Spleen (tissue), 11 donors: ENCODE measurements around the gene SPNS2. TPM values are rescaled to one million over a fixed set of nuclear protein-coding genes. Genes with fewer than 3 reads are reported as not detected.

ENCODE experiments used
- DNase-seq: peaks from one replicate; pipeline ENCODE4 v3.0.0-alpha.2; 2020
- H3K27ac ChIP-seq, 8 donors: fragments of 200-600 bp; sonication (generic) in 7 of 8; 1 replicate in 4 of 8; 2 replicates in 4 of 8; pipeline versions ENCODE4 v1.5.0 to v1.8.0; 2016 to 2021; ENCODE audit warnings: inconsistent platforms in 4 of 8, mild to moderate bottlenecking in 4 of 8, moderate library complexity in 1 of 8
- H3K27me3 ChIP-seq, 7 donors: fragments of 200-600 bp; sonication (generic) in 6 of 7; replicated peaks in 1 of 7; 1 replicate in 4 of 7; 2 replicates in 3 of 7; pipeline versions ENCODE4 v1.5.0 to v1.8.0; 2016 to 2021; ENCODE audit warnings: inconsistent platforms in 3 of 7, mild to moderate bottlenecking in 1 of 7
- H3K36me3 ChIP-seq, 6 donors: fragments of 200-600 bp; sonication (generic) in 5 of 6; 1 replicate in 4 of 6; 2 replicates in 2 of 6; pipeline versions ENCODE4 v1.5.0 to v1.8.0; 2016 to 2021; ENCODE audit warnings: inconsistent platforms in 2 of 6
- H3K4me1 ChIP-seq, 6 donors: fragments of 200-600 bp; sonication (generic) in 5 of 6; 1 replicate in 3 of 6; 2 replicates in 3 of 6; pipeline versions ENCODE4 v1.5.0 to v1.8.0; 2016 to 2021; ENCODE audit warnings: inconsistent platforms in 3 of 6
- H3K4me3 ChIP-seq, 8 donors: fragments of 200-600 bp; sonication (generic) in 7 of 8; 1 replicate in 4 of 8; 2 replicates in 4 of 8; pipeline versions ENCODE4 v1.5.0 to v1.8.0; 2016 to 2021; ENCODE audit warnings: inconsistent platforms in 4 of 8, mild to moderate bottlenecking in 4 of 8, moderate library complexity in 2 of 8
- H3K9me3 ChIP-seq, 8 donors: fragments of 200-600 bp; sonication (generic) in 7 of 8; 1 replicate in 4 of 8; 2 replicates in 4 of 8; pipeline versions ENCODE4 v1.5.0 to v1.8.0; 2016 to 2021; ENCODE audit warnings: inconsistent platforms in 4 of 8
- POLR2A ChIP-seq, 3 donors: fragments of 450-650 bp; IDR thresholded peaks; one replicate each; pipeline ENCODE4 v1.5.1; 2017; ENCODE audit warnings: antibody characterized with exemption in 3 of 3, mild to moderate bottlenecking in 1 of 3
- POLR2AphosphoS5 ChIP-seq, 3 donors: sonication (generic); formaldehyde crosslinking; IDR thresholded peaks; one replicate each; pipeline ENCODE4 v1.5.1; 2017; ENCODE audit warnings: antibody characterized with exemption in 3 of 3
- WGBS, 5 donors: extraction: QIAGEN DNeasy Blood & Tissue Kit in 3 of 5; methylation state at CpG; one replicate each; pipeline versions ENCODE4 v1.1.5 to v1.1.7; 2013 to 2018; 5-methylcytosine and 5-hydroxymethylcytosine counted together
- intact Hi-C: fragments of 100-400 bp; cut with DNase I; formaldehyde crosslinking; loops from one replicate; pipeline ENCODE4 v1.15.0; 2023; ENCODE audit warnings: low total_unique reads
- polyA plus RNA-seq, 3 donors: library from polyadenylated mRNA; stranded (reverse); fragments of 200-250 nt; gene quantifications; one replicate each; pipeline ENCODE4 v1.2.1, GENCODE V29; 2013
- total RNA-seq, 7 donors: library from RNA; depleted of rRNA in 3 of 7; stranded (reverse); fragments of >200 nt in 3 of 7; fragmentation: NEBNext Ultra II Directional in 4 of 7; extraction: Animal tissue kit (Norgen Biotek cat#: 25700) in 4 of 7; gene quantifications; one replicate each; pipeline versions ENCODE4 v1.1.0 to v1.2.1, GENCODE V29; 2016 to 2021
- TF ChIP-seq, protein P1 (sequence below), 11 experiments: fragments of 200-600 bp in 7 of 11; fragments of 450-650 bp in 4 of 11; sonication (generic) in 4 of 11; IDR thresholded peaks in 8 of 11; conservative IDR thresholded peaks in 3 of 11; 1 replicate in 7 of 11; 2 replicates in 4 of 11; pipeline versions ENCODE4 v1.4.0 to v1.8.0; 2016 to 2021; ENCODE audit warnings: antibody characterized with exemption in 11 of 11, inconsistent platforms in 4 of 11, mild to moderate bottlenecking in 1 of 11
- donor health status: healthy with polysubstance abuse.
- donor health status: DM: no; HTN: no; CAD: no; lungs with moderate emphysema.
- donor health status: DM: no; HTN: no; CAD: no.
- donor health status: Bipolar disorder and iron deficiency.
- donor health status: healthy.
- donor health status: DM: no; HTN: no; CAD: no.
- donor health status: DM: yes; HTN: yes; CAD: no.

The SPNS2 gene
- total and polyA plus RNA-seq, 10 donors = 8.1 to 53.5 (median 22.9) TPM

- DNase-seq = peak; percentile 67
- 37 to 60% (median 47%) methylated on average over 4 to 7 of the region's 7 CpGs for WGBS, 5 donors
- no peaks in the 10 kb centered on the region for H3K36me3 ChIP-seq
These were observed 75.0 kb downstream of the SPNS2 start for GRCh38 chr17:4573669-4574068.

DNA sequence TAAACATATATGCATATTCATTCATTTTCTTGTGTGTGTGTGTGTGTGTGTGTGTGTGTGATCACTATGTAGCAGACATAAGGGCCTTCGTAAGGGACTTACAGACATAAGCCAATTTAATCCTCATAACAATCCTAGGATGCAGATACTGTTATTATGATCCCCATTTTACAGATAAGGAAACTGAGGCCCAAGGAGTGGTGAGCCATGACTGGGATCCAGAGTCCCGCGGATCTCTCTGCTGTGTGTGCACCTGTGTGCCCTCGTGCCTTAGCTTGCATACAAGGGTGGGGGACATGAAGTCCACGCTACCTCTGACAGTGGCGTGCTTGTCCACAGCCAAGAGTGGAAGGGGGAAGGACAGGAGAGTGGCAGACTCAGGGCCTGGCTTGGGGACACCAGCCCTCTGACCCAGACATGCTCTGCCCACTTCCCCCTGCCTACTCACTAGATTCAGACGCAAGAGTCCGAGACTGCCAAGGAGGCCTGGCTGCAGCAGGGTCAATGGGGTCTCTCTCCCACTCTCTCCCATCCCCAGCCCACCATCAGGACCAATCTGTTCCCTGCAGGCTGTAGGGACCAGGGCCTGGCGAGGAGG lies 75.9 kb downstream of the SPNS2 start:
- 75 to 98% (median 95%) methylated on average over 5 to 9 of the region's 9 CpGs for WGBS, 5 donors
- DNase-seq = peak; percentile 42
- H3K4me1 ChIP-seq = peaks cover 0 to 5% (median 0%) of the 10 kb centered on the region in 6 donors
- no peak overlapping the region for H3K27ac ChIP-seq
- H3K9me3 ChIP-seq = no peaks in the 10 kb centered on the region
- peaks cover 0 to 4% (median 0%) of the 10 kb centered on the region in 7 donors for H3K27me3 ChIP-seq
- TF ChIP-seq, protein P1, sequence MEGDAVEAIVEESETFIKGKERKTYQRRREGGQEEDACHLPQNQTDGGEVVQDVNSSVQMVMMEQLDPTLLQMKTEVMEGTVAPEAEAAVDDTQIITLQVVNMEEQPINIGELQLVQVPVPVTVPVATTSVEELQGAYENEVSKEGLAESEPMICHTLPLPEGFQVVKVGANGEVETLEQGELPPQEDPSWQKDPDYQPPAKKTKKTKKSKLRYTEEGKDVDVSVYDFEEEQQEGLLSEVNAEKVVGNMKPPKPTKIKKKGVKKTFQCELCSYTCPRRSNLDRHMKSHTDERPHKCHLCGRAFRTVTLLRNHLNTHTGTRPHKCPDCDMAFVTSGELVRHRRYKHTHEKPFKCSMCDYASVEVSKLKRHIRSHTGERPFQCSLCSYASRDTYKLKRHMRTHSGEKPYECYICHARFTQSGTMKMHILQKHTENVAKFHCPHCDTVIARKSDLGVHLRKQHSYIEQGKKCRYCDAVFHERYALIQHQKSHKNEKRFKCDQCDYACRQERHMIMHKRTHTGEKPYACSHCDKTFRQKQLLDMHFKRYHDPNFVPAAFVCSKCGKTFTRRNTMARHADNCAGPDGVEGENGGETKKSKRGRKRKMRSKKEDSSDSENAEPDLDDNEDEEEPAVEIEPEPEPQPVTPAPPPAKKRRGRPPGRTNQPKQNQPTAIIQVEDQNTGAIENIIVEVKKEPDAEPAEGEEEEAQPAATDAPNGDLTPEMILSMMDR (IDR thresholded peaks at IDR 0.05 in 8 of 11, conservative IDR thresholded peaks at IDR 0.05 in 3 of 11) = no peak
- no peak for TF ChIP-seq POLR2AphosphoS5 (IDR thresholded peaks at IDR 0.05)
- no peak for TF ChIP-seq POLR2A (IDR thresholded peaks at IDR 0.05)
- no peak overlapping the region for H3K4me3 ChIP-seq
- H3K36me3 ChIP-seq = no peaks in the 10 kb centered on the region
- intact Hi-C loops = no loop called here

More at GRCh38 chr17:4573669-4574068, 75.0 kb downstream of the SPNS2 start:
- peaks cover 0 to 4% (median 0%) of the 10 kb centered on the region in 7 donors for H3K27me3 ChIP-seq
- no peak overlapping the region for H3K4me3 ChIP-seq
- H3K27ac ChIP-seq = no peak overlapping the region
- H3K4me1 ChIP-seq = peaks cover 0 to 5% (median 0%) of the 10 kb centered on the region in 6 donors
- intact Hi-C loops = no loop called here
- TF ChIP-seq, protein P1 (IDR thresholded peaks at IDR 0.05 in 8 of 11, conservative IDR thresholded peaks at IDR 0.05 in 3 of 11) = no peak
- TF ChIP-seq POLR2A (IDR thresholded peaks at IDR 0.05) (no peak), POLR2AphosphoS5 (IDR thresholded peaks at IDR 0.05) (no peak)
- H3K9me3 ChIP-seq = no peaks in the 10 kb centered on the region

GRCh38 chr17:4576161-4576558 lies 77.5 kb downstream of the SPNS2 start:
- 82 to 91% (median 83%) methylated on average over 6 of the region's 6 CpGs for WGBS, 5 donors

GRCh38 chr17:4576729-4577322 lies 78.1 kb downstream of the SPNS2 start:
- Histone ChIP-seq H3K27ac (no peak overlapping the region), H3K4me1 (peaks cover 0 to 5% (median 0%) of the 10 kb centered on the region in 6 donors), H3K4me3 (no peak overlapping the region), H3K36me3 (no peaks in the 10 kb centered on the region), H3K27me3 (peaks cover 0 to 6% (median under 1%) of the 10 kb centered on the region in 7 donors), H3K9me3 (no peaks in the 10 kb centered on the region)
- TF ChIP-seq POLR2AphosphoS5 (IDR thresholded peaks at IDR 0.05) (no peak), POLR2A (IDR thresholded peaks at IDR 0.05) (no peak)
- WGBS, 5 donors = 66 to 82% (median 76%) methylated on average over 12 to 18 of the region's 18 CpGs
- peak; percentile 56 for DNase-seq
- intact Hi-C loops = no loop called here

More at GRCh38 chr17:4576161-4576558, 77.5 kb downstream of the SPNS2 start:
- TF ChIP-seq, protein P1 (IDR thresholded peaks at IDR 0.05 in 8 of 11, conservative IDR thresholded peaks at IDR 0.05 in 3 of 11) = no peak
- TF ChIP-seq POLR2A (IDR thresholded peaks at IDR 0.05) (no peak), POLR2AphosphoS5 (IDR thresholded peaks at IDR 0.05) (no peak)
- no peaks in the 10 kb centered on the region for H3K36me3 ChIP-seq
- no peak overlapping the region for H3K4me3 ChIP-seq
- H3K9me3 ChIP-seq = no peaks in the 10 kb centered on the region
- no peak overlapping the region for H3K27ac ChIP-seq
- peak; percentile 14 for DNase-seq
- H3K4me1 ChIP-seq = peaks cover 0 to 5% (median 0%) of the 10 kb centered on the region in 6 donors
- intact Hi-C loops = no loop called here
- H3K27me3 ChIP-seq = no peaks in the 10 kb centered on the region
